ENCODE data around the gene PACS2. TPM values are rescaled to one million over a fixed set of nuclear protein-coding genes. Genes with fewer than 3 reads are reported as not detected.

PACS2 gene
- total RNA-seq, 4 donors from 2014 or later, result 37.1 to 116 (median 52.2) TPM

DNA sequence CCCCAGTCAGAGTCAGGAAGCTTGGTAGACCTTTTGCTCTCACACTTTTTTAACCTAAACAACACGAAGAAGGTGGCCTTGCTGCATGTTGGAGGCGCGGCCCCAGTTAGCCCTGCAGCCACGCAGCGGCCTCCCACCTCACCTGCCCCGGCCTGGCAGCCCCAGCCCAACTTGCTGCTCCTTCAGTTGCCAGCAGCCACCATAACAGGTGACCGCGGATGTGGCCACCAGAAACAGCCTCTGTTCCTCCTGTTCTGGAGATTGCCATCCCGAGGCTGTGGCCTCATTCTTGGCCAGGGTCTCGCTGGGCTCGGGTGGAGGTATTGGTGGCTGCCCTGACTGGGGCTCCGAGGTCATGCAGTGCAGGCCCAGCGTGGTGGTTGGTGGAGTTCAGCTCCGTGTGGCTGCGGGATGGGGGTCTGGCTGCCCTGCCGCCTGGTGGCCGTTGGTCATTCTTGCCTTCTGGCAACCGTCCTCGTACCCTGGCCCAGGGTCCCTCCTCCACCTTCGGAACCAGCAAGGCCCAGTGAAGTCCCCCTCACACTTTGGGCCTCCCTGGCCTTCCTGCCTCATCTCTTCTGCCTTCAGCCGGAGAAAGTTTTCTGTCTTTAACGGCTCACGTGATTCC lies 63.1 kb downstream of the PACS2 start:
- no peak for TF ChIP-seq POLR2A (IDR thresholded peaks at IDR 0.05)
- no peak for TF ChIP-seq CTCF (IDR thresholded peaks at IDR 0.05)
- Histone ChIP-seq H3K36me3 (no peaks in the 10 kb centered on the region), H3K4me3 (no peak overlapping the region), H3K4me1 (no peaks in the 10 kb centered on the region), H3K27ac (no peak overlapping the region), H3K27me3 (no peaks in the 10 kb centered on the region), H3K9me3 (no peaks in the 10 kb centered on the region)
- DNase-seq, result no peak
- intact Hi-C loops (cut with DNase I; ENCODE audit: low total_unique reads), result no loop called here

DNA sequence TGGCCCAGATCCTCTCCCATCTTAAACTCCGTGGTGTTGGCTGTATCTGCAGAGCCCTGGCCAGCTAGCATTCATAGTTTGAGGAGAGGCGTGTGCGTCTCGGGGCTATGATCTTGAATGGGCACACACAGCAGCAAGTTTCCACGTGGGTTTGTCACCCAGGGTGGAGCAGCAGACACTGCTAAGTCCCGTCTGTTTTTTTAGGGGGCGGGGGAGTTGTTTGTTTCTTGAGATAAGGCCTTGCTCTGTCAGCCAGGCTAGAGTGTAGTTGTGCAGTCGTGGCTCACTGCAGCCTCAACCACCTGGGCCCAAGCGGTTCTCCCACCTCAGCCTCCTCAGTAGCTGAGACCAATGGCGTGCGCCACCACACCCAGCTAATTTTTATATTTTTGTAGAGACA lies 63.7 kb downstream of the PACS2 start:
- TF ChIP-seq POLR2A (IDR thresholded peaks at IDR 0.05) (no peak), CTCF (IDR thresholded peaks at IDR 0.05) (no peak)
- Histone ChIP-seq H3K9me3 (no peaks in the 10 kb centered on the region), H3K36me3 (no peaks in the 10 kb centered on the region), H3K4me1 (no peaks in the 10 kb centered on the region), H3K27me3 (no peaks in the 10 kb centered on the region), H3K27ac (no peak overlapping the region), H3K4me3 (no peak overlapping the region)
- DNase-seq, result no peak
- intact Hi-C loops (cut with DNase I; ENCODE audit: low total_unique reads), result no loop called here

DNA sequence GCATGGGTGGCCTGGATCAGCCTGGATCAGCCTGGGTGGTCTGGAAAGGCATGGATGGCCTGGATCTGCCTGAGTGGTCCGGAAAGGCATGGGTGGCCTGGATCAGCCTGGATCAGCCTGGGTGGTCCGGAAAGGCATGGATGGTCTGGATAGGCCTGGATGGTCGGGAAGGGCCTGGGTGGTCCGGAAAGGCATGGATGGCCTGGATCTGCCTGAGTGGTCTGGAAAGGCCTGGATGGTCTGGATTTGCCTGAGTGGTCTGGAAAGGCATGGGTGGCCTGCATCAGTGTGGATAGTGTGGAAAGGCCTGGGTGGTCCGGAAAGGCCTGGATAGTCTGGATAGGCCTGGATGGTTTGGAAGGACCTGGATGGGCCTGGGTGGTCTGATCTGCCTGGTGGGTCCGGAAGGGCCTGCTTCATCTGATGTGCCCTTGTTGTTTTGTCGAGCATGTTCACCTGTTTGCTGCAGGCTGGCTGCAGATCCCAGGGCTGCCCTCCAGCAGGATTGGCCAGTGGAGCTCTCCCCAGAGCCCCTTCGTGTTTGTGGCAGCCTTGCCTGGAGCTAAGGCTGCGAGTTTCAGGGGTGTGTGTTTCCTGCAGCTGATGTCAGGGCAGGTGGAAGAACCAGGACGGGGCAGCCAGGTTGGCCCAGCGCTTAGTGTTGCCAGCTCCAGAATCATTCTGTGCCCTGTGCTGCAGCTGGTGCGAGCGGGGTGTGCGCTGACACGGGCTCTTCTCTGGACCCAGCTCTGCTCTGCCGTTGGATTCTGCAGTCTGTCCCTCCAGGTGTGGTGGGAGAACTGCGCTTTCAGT lies 64.5 kb downstream of the PACS2 start:
- intact Hi-C loops (cut with DNase I; ENCODE audit: low total_unique reads), result no loop called here
- Histone ChIP-seq H3K36me3 (no peaks in the 10 kb centered on the region), H3K27me3 (no peaks in the 10 kb centered on the region), H3K9me3 (no peaks in the 10 kb centered on the region), H3K4me3 (no peak overlapping the region), H3K27ac (no peak overlapping the region), H3K4me1 (no peaks in the 10 kb centered on the region)
- TF ChIP-seq CTCF (IDR thresholded peaks at IDR 0.05) (no peak), POLR2A (IDR thresholded peaks at IDR 0.05) (no peak)
- no peak for DNase-seq

DNA sequence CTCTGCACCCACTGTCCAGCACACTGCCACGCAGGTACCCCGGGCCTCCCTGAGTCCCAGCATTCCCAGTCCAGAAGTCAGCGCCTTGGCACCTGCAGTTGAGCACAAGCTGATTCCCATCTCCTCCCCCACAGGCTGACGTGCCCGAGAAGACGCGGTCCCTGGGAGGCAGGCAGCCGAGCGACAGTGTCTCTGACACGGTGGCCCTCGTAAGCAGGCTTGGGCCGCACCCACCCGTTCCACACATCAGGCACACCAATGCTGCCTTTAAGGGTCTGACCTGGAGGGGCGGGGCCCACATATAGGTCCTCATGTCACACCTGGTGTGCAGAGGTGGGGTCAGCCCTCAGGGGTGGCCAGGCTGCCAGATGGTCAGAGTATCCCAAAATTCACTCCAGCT lies 65.4 kb downstream of the PACS2 start:
- intact Hi-C loops (cut with DNase I; ENCODE audit: low total_unique reads), result no loop called here
- H3K27me3 ChIP-seq, result no peaks in the 10 kb centered on the region
- no peak overlapping the region for H3K27ac ChIP-seq
- no peak for DNase-seq
- TF ChIP-seq CTCF (IDR thresholded peaks at IDR 0.05), result no peak
- TF ChIP-seq POLR2A (IDR thresholded peaks at IDR 0.05), result no peak
- H3K36me3 ChIP-seq, result no peaks in the 10 kb centered on the region
- no peaks in the 10 kb centered on the region for H3K4me1 ChIP-seq
- H3K9me3 ChIP-seq, result no peaks in the 10 kb centered on the region
- H3K4me3 ChIP-seq, result no peak overlapping the region

- intact Hi-C loops (cut with DNase I; ENCODE audit: low total_unique reads), result no loop called here
- Histone ChIP-seq H3K27me3 (no peaks in the 10 kb centered on the region), H3K27ac (no peak overlapping the region), H3K36me3 (no peaks in the 10 kb centered on the region), H3K4me1 (no peaks in the 10 kb centered on the region), H3K4me3 (no peak overlapping the region), H3K9me3 (no peaks in the 10 kb centered on the region)
- no peak for TF ChIP-seq CTCF (IDR thresholded peaks at IDR 0.05)
- no peak for DNase-seq
Measured at GRCh38 chr14:105380756-105381155, 66.2 kb downstream of the PACS2 start.
